GM12878 (cell line): ENCODE data around the gene SNX8. TPM values are rescaled to one million over a fixed set of nuclear protein-coding genes. Genes with fewer than 3 reads are reported as not detected.

Source experiments
- ATAC-seq: fragments of 200-7000 bp; cut with Tn5 transposase; 3 replicates; pipeline ENCODE4 v1.9.1; 2020; ENCODE audit warnings: mild to moderate bottlenecking, moderate library complexity
- BruUV-seq: library from RNA; stranded (reverse); fragments of 400-500 nt; replicated peaks from 2 replicates; lab custom pipeline; 2021; lab: Mats Ljungman, UMichigan
- CTCF ChIA-PET: fragments of 300-600 bp; sonication (Branson Sonifier 250); formaldehyde crosslinking; extraction: SDS; loops from one replicate; lab custom pipeline; 2021; ENCODE audit warnings: inconsistent platforms; lab: Yijun Ruan, JAX
- POLR2A ChIA-PET: fragments of 350-600 bp; formaldehyde crosslinking; extraction: SDS; loops from one replicate; lab custom pipeline; 2021; ENCODE audit warnings: inconsistent platforms; lab: Charles Lee
- RAD21 ChIA-PET: fragments of 300-600 bp; sonication (Branson Sonifier 250); formaldehyde crosslinking; loops from one replicate; lab custom pipeline; 2023; ENCODE audit warnings: antibody characterized with exemption; ENCODE audit not compliant: unreplicated experiment; lab: Charles Lee
- SMC1A ChIA-PET: fragments of 300-600 bp; sonication (Branson Sonifier 250); formaldehyde crosslinking; loops from one replicate; lab custom pipeline; 2023; ENCODE audit not compliant: unreplicated experiment, uncharacterized antibody; lab: Charles Lee
- DNase-seq: peaks from one replicate; pipeline ENCODE4 v3.0.0-alpha.2; 2011; ENCODE audit warnings: low read depth, low spot score
- FAIRE-seq: peaks from 3 replicates; lab custom pipeline; 2011; peaks lifted over from hg19 to GRCh38; lab: Jason Lieb, UNC
- H2AFZ ChIP-seq: 2 replicates; pipeline ENCODE4 v1.6.0; 2011; ENCODE audit warnings: low read depth, low read length, control low read depth; ENCODE audit not compliant: control insufficient read depth
- H3K27ac ChIP-seq: 2 replicates; pipeline ENCODE4 v1.5.1; 2011; ENCODE audit warnings: control low read depth; ENCODE audit not compliant: control insufficient read depth, insufficient read depth
- H3K27me3 ChIP-seq, 2 experiments: replicated peaks in 1 of 2; 2 replicates each; pipeline versions ENCODE4 v1.6.0 to v1.6.1; 2011; ENCODE audit warnings: low read length in 1 of 2; ENCODE audit not compliant: control insufficient read depth in 2 of 2, insufficient read depth in 2 of 2
- H3K36me3 ChIP-seq, 2 experiments: 2 replicates each; pipeline ENCODE4 v1.5.1; 2011; ENCODE audit warnings: low read length in 1 of 2; ENCODE audit not compliant: control insufficient read depth in 2 of 2, insufficient read depth in 2 of 2
- H3K4me1 ChIP-seq: 2 replicates; pipeline ENCODE4 v1.6.1; 2011; ENCODE audit warnings: mild to moderate bottlenecking, low read length, moderate library complexity, mixed read lengths; ENCODE audit not compliant: control insufficient read depth, insufficient read depth
- H3K4me2 ChIP-seq: 2 replicates; pipeline ENCODE4 v1.6.0; 2011; ENCODE audit warnings: control low read depth; ENCODE audit not compliant: control insufficient read depth, insufficient read depth
- H3K4me3 ChIP-seq: fragments of 200-600 bp; sonication (generic); 2 replicates; pipeline ENCODE4 v1.5.1; 2016
- H3K79me2 ChIP-seq: 2 replicates; pipeline ENCODE4 v1.6.0; 2011; ENCODE audit warnings: low read length; ENCODE audit not compliant: control insufficient read depth, insufficient read depth
- H3K9ac ChIP-seq: 2 replicates; pipeline ENCODE4 v1.8.0; 2011; ENCODE audit warnings: low read length, control low read depth, mixed read lengths; ENCODE audit not compliant: control insufficient read depth, insufficient read depth
- H3K9me3 ChIP-seq: replicated peaks from 3 replicates; pipeline ENCODE4 v1.5.1; 2011; ENCODE audit warnings: mild to moderate bottlenecking, low read length; ENCODE audit not compliant: control insufficient read depth, insufficient read depth
- H4K20me1 ChIP-seq: 2 replicates; pipeline ENCODE4 v1.6.0; 2011; ENCODE audit not compliant: control insufficient read depth, insufficient read depth
- CBX3 ChIP-seq: fragments of 200-600 bp; sonication (generic); IDR thresholded peaks from 2 replicates; pipeline ENCODE4 v1.6.1; 2016; ENCODE audit warnings: low read depth, borderline replicate concordance
- GATAD2B ChIP-seq: fragments of 450-650 bp; conservative IDR thresholded peaks from 2 replicates; pipeline ENCODE4 v1.6.1; 2017; ENCODE audit warnings: low read depth, mild to moderate bottlenecking, moderate library complexity
- NFXL1 ChIP-seq: fragments of 450-650 bp; IDR thresholded peaks from 2 replicates; pipeline ENCODE4 v1.6.1; 2017; ENCODE audit warnings: antibody characterized with exemption, mild to moderate bottlenecking, borderline replicate concordance
- POLR2A ChIP-seq: IDR thresholded peaks from 2 replicates; pipeline ENCODE4 v1.6.1; 2011; ENCODE audit warnings: low read depth, mild to moderate bottlenecking, low read length
- SIX5 ChIP-seq: IDR thresholded peaks from 2 replicates; pipeline ENCODE4 v1.6.1; 2011; ENCODE audit warnings: mild to moderate bottlenecking, low read depth, low read length, moderate library complexity; ENCODE audit not compliant: severe bottlenecking
- SREBF1 ChIP-seq: IDR thresholded peaks from 2 replicates; pipeline ENCODE4 v1.6.1; 2012; ENCODE audit warnings: mild to moderate bottlenecking, low read length
- TBL1XR1 ChIP-seq: IDR thresholded peaks from 2 replicates; pipeline ENCODE4 v1.6.1; 2012; ENCODE audit warnings: low read depth, low read length, improper control_type of control experiment
- TCF3 ChIP-seq: IDR thresholded peaks from 2 replicates; pipeline ENCODE4 v1.6.1; 2012; ENCODE audit warnings: low read depth, mild to moderate bottlenecking, low read length, borderline replicate concordance; ENCODE audit not compliant: insufficient read depth
- YY1 ChIP-seq: IDR thresholded peaks from 2 replicates; pipeline ENCODE4 v1.6.1; 2011; ENCODE audit warnings: low read depth, mild to moderate bottlenecking, low read length
- ZBED1 ChIP-seq: IDR thresholded peaks from 2 replicates; pipeline ENCODE4 v1.6.1; 2016; ENCODE audit warnings: borderline replicate concordance
- ZBTB40 ChIP-seq: fragments of 450-650 bp; IDR thresholded peaks from 2 replicates; pipeline ENCODE4 v1.6.1; 2016; ENCODE audit warnings: mild to moderate bottlenecking, moderate library complexity, borderline replicate concordance
- ZNF24 ChIP-seq: fragments of 450-650 bp; IDR thresholded peaks from 2 replicates; pipeline ENCODE4 v1.6.1; 2017; ENCODE audit warnings: antibody characterized with exemption, mild to moderate bottlenecking
- WGBS: methylation state at CpG from one replicate; pipeline ENCODE4 v1.1.6; 2016; ENCODE audit warnings: low lambda C conversion rate; ENCODE audit not compliant: insufficient replicate concordance, insufficient coverage; ENCODE audit errors: missing lambda C conversion rate; 5-methylcytosine and 5-hydroxymethylcytosine counted together
- in situ Hi-C: fragments of 300-500 bp; cut with MboI; formaldehyde crosslinking; loops from 9 replicates; pipeline ENCODE4 v1.14.3; 2018; ENCODE audit warnings: mixed read lengths
- intact Hi-C: fragments of 100-400 bp; cut with micrococcal nuclease; formaldehyde crosslinking; loops from one replicate; pipeline ENCODE4 v1.14.2; 2022; ENCODE audit not compliant: unreplicated experiment
- polyA plus RNA-seq, 11 experiments: library from polyadenylated mRNA; depleted of rRNA in 4 of 11; unstranded in 6 of 11; stranded (reverse) in 5 of 11; fragments of >200 nt; fragmentation: Nextera tagmentation in 4 of 11; fragmentation: Illumina TruSeq in 1 of 11; extraction: Ambion mirVana in 4 of 11; extraction: Trizol in 1 of 11; gene quantifications; 1 replicate in 1 of 11; 2 replicates in 10 of 11; pipeline versions ENCODE4 v1.2.1 to v1.2.3, GENCODE V29; 2011 to 2016; ENCODE audit warnings: inconsistent platforms in 2 of 11, missing spikeins in 2 of 11, low read depth in 1 of 11
- total RNA-seq, 4 experiments: library from RNA; depleted of rRNA in 3 of 4; stranded (reverse); fragments of >200 nt in 3 of 4; fragmentation: Illumina TruSeq in 1 of 4; extraction: Trizol in 1 of 4; gene quantifications; 2 replicates each; pipeline versions ENCODE4 v1.2.1 to v1.2.3, GENCODE V29; 2013 to 2021

SNX8 gene
- total and polyA plus RNA-seq, 10 of the 15 experiments (the other 5 are each of a cell fraction or from before 2014, with no cell fraction given), result 6.4 to 210 (median 97.6) TPM

- BruUV-seq, result no TSS peak
- H3K27me3 ChIP-seq, result no peaks in the 10 kb centered on the region
- CTCF ChIA-PET, result interaction anchor here (1.1 to 4.0 kb wide), 8 partner anchors 8 to 88 kb away, joined by 3 to 21 read pairs (median 6); no protein-coding TSS in a partner anchor
These were observed 54.8 kb downstream of the SNX8 start for GRCh38 chr7:2259480-2259879.

GRCh38 chr7:2258661-2259365 is 55.4 kb downstream of the SNX8 start:
- H3K27ac ChIP-seq, result peak overlapping the region; percentile 65
- no peak overlapping the region for H3K4me3 ChIP-seq
- H4K20me1 ChIP-seq, result no peaks in the 10 kb centered on the region
- FAIRE-seq (peak; percentile 47), DNase-seq (peak; percentile 50), ATAC-seq (peak; percentile 92)
- H3K79me2 ChIP-seq, result peaks cover 7% of the 10 kb centered on the region
- no peak overlapping the region for H2AFZ ChIP-seq
- no TSS peak for BruUV-seq
- H3K4me2 ChIP-seq, result peak overlapping the region; percentile 45
- CTCF ChIA-PET, result interaction anchor here (1.1 to 4.0 kb wide), 8 partner anchors 8 to 89 kb away, joined by 3 to 21 read pairs (median 6); no protein-coding TSS in a partner anchor
- SMC1A ChIA-PET, result interaction anchor here (0.6 to 1.9 kb wide), 11 partner anchors 10 to 106 kb away, joined by 3 to 10 read pairs (median 4); no protein-coding TSS in a partner anchor
- 22% methylated on average over 34 of the region's 34 CpGs for WGBS
- peaks cover 12 to 43% of the 10 kb centered on the region in 2 experiments for H3K36me3 ChIP-seq
- no peak overlapping the region for H3K9ac ChIP-seq
- RAD21 ChIA-PET, result interaction anchor here (0.6 to 2.0 kb wide), 10 partner anchors 10 to 187 kb away, joined by 3 to 6 read pairs (median 3); partner anchors contain the start of genes MRM2 and NUDT1
- no peaks in the 10 kb centered on the region for H3K9me3 ChIP-seq
- in situ Hi-C loops (no loop called here), intact Hi-C loops (no loop called here)
- POLR2A ChIA-PET, result interaction anchor here (0.9 to 1.6 kb wide), 6 partner anchors 9 to 53 kb away, joined by 3 to 7 read pairs (median 4); no protein-coding TSS in a partner anchor
- no peaks in the 10 kb centered on the region for H3K27me3 ChIP-seq
- peaks cover 45% of the 10 kb centered on the region for H3K4me1 ChIP-seq
- TF ChIP-seq GATAD2B, result peak; percentile 84
- TF ChIP-seq ZNF24, result 0 out of 2 replicates have a peak, but pooled peaks have one; percentile 16
- TF ChIP-seq CBX3, result no peak
- no peak for TF ChIP-seq SREBF1
- TF ChIP-seq TCF3, result no peak
- no peak for TF ChIP-seq ZBED1
- TF ChIP-seq ZBTB40, result no peak
- no peak for TF ChIP-seq POLR2A
- no peak for TF ChIP-seq SIX5
- no peak for TF ChIP-seq YY1
- TF ChIP-seq TBL1XR1, result peak; percentile 54; the same call in 1 of the 2 replicates

More at GRCh38 chr7:2259480-2259879, 54.8 kb downstream of the SNX8 start:
- RAD21 ChIA-PET, result interaction anchor here (0.6 to 2.0 kb wide), 9 partner anchors 18 to 188 kb away, joined by 3 to 6 read pairs (median 3); partner anchors contain the start of genes MRM2 and NUDT1
- WGBS, result 46% methylated on average over 9 of the region's 9 CpGs
- TF ChIP-seq NFXL1, result no peak
- no peak overlapping the region for H2AFZ ChIP-seq
- H4K20me1 ChIP-seq, result no peaks in the 10 kb centered on the region
- H3K27ac ChIP-seq, result peak overlapping the region; percentile 65
- H3K4me2 ChIP-seq, result peak overlapping the region; percentile 45
- peaks cover 7% of the 10 kb centered on the region for H3K79me2 ChIP-seq
- POLR2A ChIA-PET, result interaction anchor here (0.9 to 1.6 kb wide), 6 partner anchors 10 to 53 kb away, joined by 3 to 7 read pairs (median 4); no protein-coding TSS in a partner anchor
- H3K9ac ChIP-seq, result peak overlapping the region; percentile 29; the same call in 1 of the 2 replicates
- H3K4me3 ChIP-seq, result no peak overlapping the region
- ATAC-seq (peak; percentile 18), DNase-seq (no peak), FAIRE-seq (no peak)
- H3K9me3 ChIP-seq, result no peaks in the 10 kb centered on the region
- in situ Hi-C loops (no loop called here), intact Hi-C loops (no loop called here)
- SMC1A ChIA-PET, result interaction anchor here (0.6 to 3.1 kb wide), 11 partner anchors 11 to 106 kb away, joined by 3 to 14 read pairs (median 5); no protein-coding TSS in a partner anchor
- H3K4me1 ChIP-seq, result peaks cover 45% of the 10 kb centered on the region
- peaks cover 12 to 42% of the 10 kb centered on the region in 2 experiments for H3K36me3 ChIP-seq
